ENCODE results near the gene NAV2. TPM values are rescaled to one million over a fixed set of nuclear protein-coding genes. Genes with fewer than 3 reads are reported as not detected.

Gene NAV2
- total RNA-seq, 1 experiment from 2014 or later = 46.3 TPM

GRCh38 chr11:20010851-20011225, 298.2 kb downstream of the NAV2 start:
- no peak overlapping the region for H2BK20ac ChIP-seq (ENCODE audit: low read depth, low read length, poor library complexity, severe bottlenecking)
- no peak overlapping the region for H4K5ac ChIP-seq (ENCODE audit: insufficient read length, low read depth, low read length)
- H3K18ac ChIP-seq (ENCODE audit: insufficient read length, low read depth, low read length) = no peak overlapping the region
- DNase-seq = no peak
- no peak overlapping the region for H3K9ac ChIP-seq (ENCODE audit: extremely low read depth, insufficient read length, low read length)
- H3K4me3 Mint-ChIP-seq = no peak overlapping the region
- H3K27me3 ChIP-seq (ENCODE audit: insufficient read depth, low read length) = no peaks in the 10 kb centered on the region
- H3K4me1 ChIP-seq (ENCODE audit: insufficient read depth, low read length) = peaks cover 13% of the 10 kb centered on the region
- H3K23ac ChIP-seq (ENCODE audit: insufficient read length, low read depth, low read length) = no peak overlapping the region
- no peak overlapping the region for H2AFZ ChIP-seq (ENCODE audit: low read length)
- peaks cover 2% of the 10 kb centered on the region; the same call in 1 of the 2 replicates for H3K27me3 Mint-ChIP-seq (ENCODE audit: low read depth)
- H3K79me2 ChIP-seq (ENCODE audit: insufficient read depth, low read length) = no peaks in the 10 kb centered on the region
- no peak overlapping the region for H3K4ac ChIP-seq (ENCODE audit: low read depth, low read length)
- H3K27ac Mint-ChIP-seq = no peak overlapping the region
- peaks cover 13 to 18% of the 10 kb centered on the region in 2 experiments for H3K4me1 Mint-ChIP-seq
- no peaks in the 10 kb centered on the region for H3K9me3 ChIP-seq (ENCODE audit: control insufficient read depth, low read depth, low read length)
- H3K14ac ChIP-seq (ENCODE audit: insufficient read depth, low read length) = no peak overlapping the region
- WGBS (ENCODE audit: extremely low coverage, insufficient read length, low lambda C conversion rate) = no CpG with 5 or more reads among the region's 3 CpGs
- no peak overlapping the region for H2BK5ac ChIP-seq (ENCODE audit: insufficient read length, low read length)
- no peaks in the 10 kb centered on the region for H3K79me1 ChIP-seq (ENCODE audit: insufficient read depth, low read depth, low read length, poor library complexity, severe bottlenecking)
- no peaks in the 10 kb centered on the region for H3K23me2 ChIP-seq (ENCODE audit: insufficient read length, low read depth, low read length, poor library complexity, severe bottlenecking)
- no peak overlapping the region for H2AK5ac ChIP-seq (ENCODE audit: insufficient read length, low read length)
- H3K4me2 ChIP-seq (ENCODE audit: insufficient read depth, insufficient read length, low read length) = no peak overlapping the region
- H4K8ac ChIP-seq (replicated peaks; ENCODE audit: insufficient read length, low read depth, low read length) = no peak overlapping the region
- no peaks in the 10 kb centered on the region for H4K20me1 ChIP-seq (ENCODE audit: control insufficient read depth, insufficient read depth, insufficient read length)
- no peaks in the 10 kb centered on the region for H3K9me3 Mint-ChIP-seq
- peaks cover 0 to 5% (median 4%) of the 10 kb centered on the region in 3 experiments; a peak in 2 of 7 replicates for H3K36me3 Mint-ChIP-seq (ENCODE audit: insufficient read depth in 1 of 3, low read depth in 3 of 3)
- no peak overlapping the region for H2BK120ac ChIP-seq (ENCODE audit: low read depth, low read length, poor library complexity, severe bottlenecking)
- no peak overlapping the region for H3T11ph ChIP-seq (ENCODE audit: low read length)
- no peak overlapping the region for H3K27ac ChIP-seq (ENCODE audit: insufficient read length, low read depth, low read length)
- no peak overlapping the region for H2BK15ac ChIP-seq (ENCODE audit: low read depth, low read length)
- no peak overlapping the region for H4K91ac ChIP-seq (ENCODE audit: insufficient read length, low read depth, low read length)
- TF ChIP-seq, protein P1, sequence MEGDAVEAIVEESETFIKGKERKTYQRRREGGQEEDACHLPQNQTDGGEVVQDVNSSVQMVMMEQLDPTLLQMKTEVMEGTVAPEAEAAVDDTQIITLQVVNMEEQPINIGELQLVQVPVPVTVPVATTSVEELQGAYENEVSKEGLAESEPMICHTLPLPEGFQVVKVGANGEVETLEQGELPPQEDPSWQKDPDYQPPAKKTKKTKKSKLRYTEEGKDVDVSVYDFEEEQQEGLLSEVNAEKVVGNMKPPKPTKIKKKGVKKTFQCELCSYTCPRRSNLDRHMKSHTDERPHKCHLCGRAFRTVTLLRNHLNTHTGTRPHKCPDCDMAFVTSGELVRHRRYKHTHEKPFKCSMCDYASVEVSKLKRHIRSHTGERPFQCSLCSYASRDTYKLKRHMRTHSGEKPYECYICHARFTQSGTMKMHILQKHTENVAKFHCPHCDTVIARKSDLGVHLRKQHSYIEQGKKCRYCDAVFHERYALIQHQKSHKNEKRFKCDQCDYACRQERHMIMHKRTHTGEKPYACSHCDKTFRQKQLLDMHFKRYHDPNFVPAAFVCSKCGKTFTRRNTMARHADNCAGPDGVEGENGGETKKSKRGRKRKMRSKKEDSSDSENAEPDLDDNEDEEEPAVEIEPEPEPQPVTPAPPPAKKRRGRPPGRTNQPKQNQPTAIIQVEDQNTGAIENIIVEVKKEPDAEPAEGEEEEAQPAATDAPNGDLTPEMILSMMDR (conservative IDR thresholded peaks at IDR 0.05) = no peak
- no peak overlapping the region for H2BK12ac ChIP-seq (ENCODE audit: insufficient read length, low read depth, low read length)
- H3K56ac ChIP-seq (ENCODE audit: insufficient read length, low read depth, low read length) = no peak overlapping the region
